SK-N-SH treated with all-trans-retinoic acid at 6 μM for 48 hours (cell line): ENCODE measurements around the gene PKMYT1.

Experiments used
- ATAC-seq: fragments of 200-7000 bp; cut with Tn5 transposase; 3 replicates; pipeline ENCODE4 v1.9.1; 2020; ENCODE audit warnings: mild to moderate bottlenecking, moderate library complexity
- BACH2 ChIP-seq: fragments of 250-450 bp; sonication (Bioruptor Pico); IDR thresholded peaks from 2 replicates; pipeline ENCODE4 v1.9.0; 2021; ENCODE audit warnings: mild to moderate bottlenecking, borderline replicate concordance
- CSDC2 ChIP-seq: fragments of 250-450 bp; sonication (Bioruptor Pico); IDR thresholded peaks from 2 replicates; pipeline ENCODE4 v1.5.0; 2020; ENCODE audit warnings: mild to moderate bottlenecking, moderate library complexity
- ESRRG ChIP-seq: fragments of 250-450 bp; sonication (Bioruptor Pico); IDR thresholded peaks from 2 replicates; pipeline ENCODE4 v1.6.1; 2021; ENCODE audit warnings: mild to moderate bottlenecking
- GLIS3 ChIP-seq: fragments of 250-450 bp; sonication (Bioruptor Pico); IDR thresholded peaks from 2 replicates; pipeline ENCODE4 v1.5.0; 2020; ENCODE audit warnings: mild to moderate bottlenecking, moderate library complexity
- ISL1 ChIP-seq: fragments of 250-450 bp; sonication (Bioruptor Pico); IDR thresholded peaks from 2 replicates; pipeline ENCODE4 v2.1.2; 2022; ENCODE audit warnings: mild to moderate bottlenecking, moderate library complexity
- OSR1 ChIP-seq: fragments of 250-450 bp; sonication (Bioruptor Pico); IDR thresholded peaks from 2 replicates; pipeline ENCODE4 v1.8.0; 2022; ENCODE audit warnings: moderate library complexity, mild to moderate bottlenecking, inconsistent platforms
- PATZ1 ChIP-seq: fragments of 250-450 bp; sonication (Bioruptor Pico); IDR thresholded peaks from 2 replicates; pipeline ENCODE4 v1.8.0; 2020; ENCODE audit warnings: mild to moderate bottlenecking, moderate library complexity, borderline replicate concordance
- TCF4 ChIP-seq: fragments of 250-450 bp; sonication (Bioruptor Pico); IDR thresholded peaks from 2 replicates; pipeline ENCODE4 v1.8.0; 2021; ENCODE audit warnings: mild to moderate bottlenecking, moderate library complexity, borderline replicate concordance
- TSHZ2 ChIP-seq: fragments of 250-450 bp; sonication (Bioruptor Pico); IDR thresholded peaks from 2 replicates; pipeline ENCODE4 v1.5.0; 2020; ENCODE audit warnings: mild to moderate bottlenecking, moderate library complexity
- ZC3H10 ChIP-seq: fragments of 250-450 bp; sonication (Bioruptor Pico); IDR thresholded peaks from 2 replicates; pipeline ENCODE4 v1.5.1; 2021; ENCODE audit warnings: mild to moderate bottlenecking, moderate library complexity
- ZFP3 ChIP-seq: fragments of 250-450 bp; sonication (Bioruptor Pico); IDR thresholded peaks from 2 replicates; pipeline ENCODE4 v1.5.0; 2020; ENCODE audit warnings: mild to moderate bottlenecking, moderate library complexity
- ZFP30 ChIP-seq: fragments of 450-650 bp; formaldehyde crosslinking; IDR thresholded peaks from 2 replicates; pipeline ENCODE4 v1.5.0; 2022; ENCODE audit warnings: mild to moderate bottlenecking, moderate library complexity
- ZNF565 ChIP-seq: fragments of 450-650 bp; formaldehyde crosslinking; conservative IDR thresholded peaks from 2 replicates; pipeline ENCODE4 v1.5.0; 2020; ENCODE audit warnings: low read depth, mild to moderate bottlenecking, moderate library complexity
- ZNF70 ChIP-seq: fragments of 450-650 bp; formaldehyde crosslinking; IDR thresholded peaks from 2 replicates; pipeline ENCODE4 v1.5.0; 2020; ENCODE audit warnings: mild to moderate bottlenecking, moderate library complexity
- ZNF8 ChIP-seq: fragments of 450-650 bp; formaldehyde crosslinking; IDR thresholded peaks from 2 replicates; pipeline ENCODE4 v1.5.0; 2020; ENCODE audit warnings: mild to moderate bottlenecking, moderate library complexity
- TF ChIP-seq, protein P1 (sequence below): fragments of 250-450 bp; sonication (Bioruptor Pico); IDR thresholded peaks from 2 replicates; pipeline ENCODE4 v1.8.0; 2021; ENCODE audit warnings: low read depth, mild to moderate bottlenecking, moderate library complexity, borderline replicate concordance
- TF ChIP-seq, protein P2 (sequence below): fragments of 250-450 bp; sonication (Bioruptor Pico); IDR thresholded peaks from 2 replicates; pipeline ENCODE4 v1.5.1; 2020; ENCODE audit warnings: low read depth, mild to moderate bottlenecking, moderate library complexity

PKMYT1 gene

DNA sequence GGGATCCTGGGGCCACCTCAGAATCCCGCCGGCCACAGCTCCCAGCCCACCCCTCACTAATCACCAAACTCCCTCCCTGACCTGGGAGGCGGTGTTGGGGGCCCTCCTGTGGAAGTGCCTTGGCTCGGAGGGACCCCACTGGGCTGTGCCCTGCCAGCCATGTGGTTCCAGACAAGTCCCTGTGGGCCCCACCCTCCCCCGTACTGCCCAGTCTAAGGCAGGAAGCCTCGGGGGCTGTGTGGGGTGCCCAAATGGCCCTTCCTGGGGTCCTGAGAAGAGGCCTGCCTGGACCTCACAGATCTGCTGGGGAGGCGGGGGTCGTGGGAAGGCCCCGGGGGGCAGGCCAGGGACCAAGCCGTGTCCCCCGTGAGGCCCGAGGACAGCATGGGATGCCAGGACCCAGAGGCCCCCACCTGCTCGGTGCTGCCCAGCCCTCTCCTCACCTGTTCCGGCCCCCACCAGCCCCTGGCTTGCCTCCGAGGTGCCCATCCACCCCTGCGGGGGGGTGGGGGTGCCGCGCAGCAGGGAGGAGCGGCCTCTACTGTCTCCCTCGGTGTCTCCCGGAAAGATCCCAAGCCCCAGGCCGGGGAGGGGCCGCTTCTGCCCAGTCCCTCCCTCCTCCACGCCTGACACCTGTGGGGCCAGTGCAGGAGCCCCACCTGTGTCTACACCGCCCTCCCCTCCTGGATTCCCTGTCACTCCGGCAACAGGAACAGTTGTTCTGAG lies 25.4 kb downstream of the PKMYT1 start:
- ATAC-seq: no peak
- TF ChIP-seq BACH2: no peak
- TF ChIP-seq, protein P1, sequence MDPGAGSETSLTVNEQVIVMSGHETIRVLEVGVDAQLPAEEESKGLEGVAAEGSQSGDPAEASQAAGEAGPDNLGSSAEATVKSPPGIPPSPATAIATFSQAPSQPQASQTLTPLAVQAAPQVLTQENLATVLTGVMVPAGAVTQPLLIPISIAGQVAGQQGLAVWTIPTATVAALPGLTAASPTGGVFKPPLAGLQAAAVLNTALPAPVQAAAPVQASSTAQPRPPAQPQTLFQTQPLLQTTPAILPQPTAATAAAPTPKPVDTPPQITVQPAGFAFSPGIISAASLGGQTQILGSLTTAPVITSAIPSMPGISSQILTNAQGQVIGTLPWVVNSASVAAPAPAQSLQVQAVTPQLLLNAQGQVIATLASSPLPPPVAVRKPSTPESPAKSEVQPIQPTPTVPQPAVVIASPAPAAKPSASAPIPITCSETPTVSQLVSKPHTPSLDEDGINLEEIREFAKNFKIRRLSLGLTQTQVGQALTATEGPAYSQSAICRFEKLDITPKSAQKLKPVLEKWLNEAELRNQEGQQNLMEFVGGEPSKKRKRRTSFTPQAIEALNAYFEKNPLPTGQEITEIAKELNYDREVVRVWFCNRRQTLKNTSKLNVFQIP (CRISPR knock-in tag): no peak
- no peak for TF ChIP-seq ISL1 (CRISPR knock-in tag)
- TF ChIP-seq OSR1: no peak
- no peak for TF ChIP-seq TCF4 (CRISPR knock-in tag)
- no peak for TF ChIP-seq PATZ1
- TF ChIP-seq ZNF8: no peak
- no peak for TF ChIP-seq ZC3H10 (CRISPR knock-in tag)

- ATAC-seq: no peak
- no peak for TF ChIP-seq BACH2
- TF ChIP-seq, protein P2, sequence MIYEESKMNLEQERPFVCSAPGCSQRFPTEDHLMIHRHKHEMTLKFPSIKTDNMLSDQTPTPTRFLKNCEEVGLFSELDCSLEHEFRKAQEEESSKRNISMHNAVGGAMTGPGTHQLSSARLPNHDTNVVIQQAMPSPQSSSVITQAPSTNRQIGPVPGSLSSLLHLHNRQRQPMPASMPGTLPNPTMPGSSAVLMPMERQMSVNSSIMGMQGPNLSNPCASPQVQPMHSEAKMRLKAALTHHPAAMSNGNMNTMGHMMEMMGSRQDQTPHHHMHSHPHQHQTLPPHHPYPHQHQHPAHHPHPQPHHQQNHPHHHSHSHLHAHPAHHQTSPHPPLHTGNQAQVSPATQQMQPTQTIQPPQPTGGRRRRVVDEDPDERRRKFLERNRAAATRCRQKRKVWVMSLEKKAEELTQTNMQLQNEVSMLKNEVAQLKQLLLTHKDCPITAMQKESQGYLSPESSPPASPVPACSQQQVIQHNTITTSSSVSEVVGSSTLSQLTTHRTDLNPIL (CRISPR knock-in tag): no peak
- no peak for TF ChIP-seq ZC3H10 (CRISPR knock-in tag)
- no peak for TF ChIP-seq ZFP3 (CRISPR knock-in tag)
- TF ChIP-seq ZFP30 (CRISPR knock-in tag): no peak
- TF ChIP-seq, protein P1 (CRISPR knock-in tag): no peak
- TF ChIP-seq CSDC2: no peak
- TF ChIP-seq ZNF8: no peak
- no peak for TF ChIP-seq ESRRG (CRISPR knock-in tag)
- no peak for TF ChIP-seq PATZ1
- no peak for TF ChIP-seq ZNF70 (CRISPR knock-in tag)
- no peak for TF ChIP-seq OSR1
- no peak for TF ChIP-seq TSHZ2 (CRISPR knock-in tag)
- TF ChIP-seq GLIS3 (CRISPR knock-in tag): no peak
- no peak for TF ChIP-seq ZNF565 (CRISPR knock-in tag)
Measured at GRCh38 chr16:2953706-2954627, 26.3 kb downstream of the PKMYT1 start.
